Stimulated activated naive CD8-positive, alpha-beta T cell treated with anti-CD3 and anti-CD28 coated beads, Interleukin-15, Interleukin-2, amounts not matched to agents 100 U/mL and 50 U/mL, for 24 hours (primary cell): ENCODE results near the gene MFSD12.
"Not testable (repeated sequence)": the region's sequence is repeated elsewhere in the genome, so short reads cannot be mapped to it uniquely, and the experiment has no call there.

Experiments used
- ATAC-seq: fragments of 150-1000 bp; cut with Tn5 transposase; one replicate; pipeline ENCODE4 v1.10.0; 2021
- DNase-seq: peaks from one replicate; pipeline ENCODE4 v3.0.0; 2021

The MFSD12 gene

DNA sequence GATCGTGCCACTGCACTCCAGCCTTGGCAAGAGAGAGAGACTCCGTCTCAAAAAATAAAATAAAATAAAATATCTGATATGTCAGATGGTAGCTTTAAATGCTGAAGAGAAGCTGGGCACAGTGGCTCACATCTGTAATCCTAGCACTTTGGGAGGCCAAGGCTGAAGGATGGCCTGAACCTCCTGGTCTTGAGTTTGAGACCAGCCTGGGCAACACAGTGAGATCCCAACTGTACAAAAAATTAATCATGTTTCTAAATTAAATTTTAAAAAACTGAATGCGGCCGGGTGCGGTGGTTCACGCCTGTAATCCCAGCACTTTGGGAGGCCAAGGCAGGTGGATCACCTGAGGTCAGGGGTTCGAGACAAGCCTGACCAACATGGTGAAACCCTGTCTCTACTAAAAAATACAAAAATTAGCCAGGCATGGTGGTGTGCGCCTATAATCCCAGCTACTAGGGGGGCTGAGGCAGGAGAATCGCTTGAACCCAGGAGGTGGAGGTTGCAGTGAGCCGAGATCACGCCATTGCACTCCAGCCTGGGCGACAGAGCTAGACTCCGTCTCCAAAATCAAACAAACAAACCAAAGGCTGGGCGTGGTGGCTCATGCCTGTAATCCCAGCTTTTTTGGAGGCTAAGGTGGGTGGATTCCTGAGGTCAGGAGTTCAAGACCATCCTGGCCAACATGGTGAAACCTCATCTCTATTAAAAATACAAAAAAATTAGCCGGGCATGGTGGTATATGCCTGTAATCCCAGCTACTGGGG is 26.8 kb upstream of the MFSD12 start:
- ATAC-seq, DNase-seq: not testable (repeated sequence)

DNA sequence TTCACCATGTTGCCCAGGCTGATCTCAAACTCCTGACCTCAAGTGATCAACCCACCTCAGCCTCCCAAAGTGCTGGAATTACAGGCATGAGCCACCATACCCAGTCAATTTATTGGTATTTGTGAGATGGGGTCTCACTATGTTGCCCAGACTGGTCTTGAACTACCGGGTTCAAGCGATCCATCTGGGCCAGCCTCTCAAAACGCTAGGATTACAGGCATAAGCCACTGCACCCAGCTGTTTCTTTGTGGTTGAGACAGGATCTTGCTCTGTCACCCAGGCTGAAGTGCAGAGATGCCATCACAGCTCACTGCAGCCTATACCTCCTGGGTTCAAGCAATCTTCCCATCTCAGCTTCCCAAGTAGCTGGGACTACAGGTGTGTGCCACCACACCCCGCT is 24.4 kb upstream of the MFSD12 start:
- not testable (repeated sequence) for DNase-seq, ATAC-seq

DNA sequence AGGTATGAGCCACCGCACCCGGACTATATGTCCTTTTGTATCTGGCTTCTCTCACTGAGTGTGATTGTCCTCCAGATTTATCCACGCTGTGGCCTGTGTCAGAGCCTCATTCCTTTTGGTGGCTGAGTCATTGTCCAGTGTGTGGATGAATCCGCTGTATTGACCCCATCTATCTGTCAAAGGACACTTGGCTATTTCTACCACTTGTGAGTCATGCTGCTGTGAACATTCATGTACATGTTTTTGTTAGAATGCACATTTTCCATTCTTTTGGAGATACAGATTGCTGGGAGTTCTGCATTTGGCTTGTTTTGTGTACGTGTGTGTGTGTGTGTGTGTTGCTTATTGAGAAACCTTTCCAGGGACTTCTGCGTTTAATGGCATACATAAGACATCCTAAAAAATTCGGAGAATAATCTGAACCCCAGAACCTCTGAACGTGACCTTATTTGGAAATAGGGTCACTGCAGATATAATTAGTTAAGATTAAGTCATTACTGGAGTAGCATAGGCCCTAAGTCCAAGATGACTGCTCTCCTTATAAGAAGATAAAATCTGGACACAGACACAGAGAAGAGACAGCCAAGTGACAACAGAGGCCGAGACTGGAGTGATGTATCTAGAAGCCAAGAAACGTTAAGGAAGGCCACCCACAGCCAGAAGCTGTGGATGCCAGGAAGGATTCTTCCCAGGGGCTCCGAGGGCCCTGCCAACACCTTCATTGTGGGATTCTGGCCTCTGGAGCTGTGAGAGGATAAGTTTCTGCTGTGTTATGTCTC is 23.0 kb upstream of the MFSD12 start:
- no peak for DNase-seq
- ATAC-seq, result no peak

DNA sequence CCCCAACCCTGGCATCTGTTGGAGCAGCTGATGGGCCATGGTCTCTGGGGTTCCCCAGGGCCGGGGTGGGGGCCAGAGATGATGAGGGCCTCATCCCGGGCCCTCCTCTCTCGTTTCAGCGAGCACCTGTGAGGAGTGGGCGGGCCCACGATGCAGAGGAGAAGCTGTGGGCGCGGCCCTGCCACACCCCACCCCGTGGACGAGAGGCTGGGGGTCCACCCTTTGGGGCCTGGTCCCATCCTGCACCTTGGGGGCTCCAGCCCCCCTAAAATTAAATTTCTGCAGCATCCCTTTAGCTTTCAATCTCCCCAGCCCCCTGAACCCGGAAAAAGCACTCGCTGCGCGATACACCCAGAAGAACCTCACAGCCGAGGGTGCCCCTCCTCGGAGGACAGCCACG is 21.0 kb upstream of the MFSD12 start:
- no peak for DNase-seq
- ATAC-seq, result no peak

DNA sequence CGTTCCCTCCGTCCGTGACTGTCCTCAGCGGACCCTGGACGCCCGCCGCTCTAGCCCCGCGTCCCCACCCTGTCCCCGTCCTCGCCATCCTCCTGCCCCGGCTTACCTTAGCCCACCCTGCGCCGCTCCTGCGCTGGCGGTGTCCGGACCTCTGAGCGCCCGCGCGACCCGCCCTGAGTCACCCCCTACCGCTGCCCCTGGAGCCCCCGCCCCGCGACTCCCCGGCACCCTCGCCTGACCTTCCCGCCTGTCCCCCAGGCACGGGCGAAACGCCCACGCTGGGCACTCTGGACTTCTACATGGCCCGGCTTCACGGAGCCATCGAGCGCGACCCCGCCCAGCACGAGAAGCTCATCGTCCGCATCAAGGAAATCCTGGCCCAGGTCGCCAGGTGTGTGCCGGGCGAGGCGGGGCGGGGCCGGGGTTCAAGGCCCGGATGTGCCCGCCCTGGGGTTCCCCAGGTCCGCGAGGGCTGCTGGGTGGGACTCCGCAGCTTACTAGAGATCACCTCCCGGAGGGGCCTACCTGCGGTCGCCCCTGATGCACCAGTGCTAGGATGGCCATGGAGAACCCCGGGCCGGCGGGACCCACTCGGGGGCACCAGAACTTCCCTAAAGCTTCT is 20.4 kb upstream of the MFSD12 start:
- no peak for DNase-seq
- no peak for ATAC-seq

DNA sequence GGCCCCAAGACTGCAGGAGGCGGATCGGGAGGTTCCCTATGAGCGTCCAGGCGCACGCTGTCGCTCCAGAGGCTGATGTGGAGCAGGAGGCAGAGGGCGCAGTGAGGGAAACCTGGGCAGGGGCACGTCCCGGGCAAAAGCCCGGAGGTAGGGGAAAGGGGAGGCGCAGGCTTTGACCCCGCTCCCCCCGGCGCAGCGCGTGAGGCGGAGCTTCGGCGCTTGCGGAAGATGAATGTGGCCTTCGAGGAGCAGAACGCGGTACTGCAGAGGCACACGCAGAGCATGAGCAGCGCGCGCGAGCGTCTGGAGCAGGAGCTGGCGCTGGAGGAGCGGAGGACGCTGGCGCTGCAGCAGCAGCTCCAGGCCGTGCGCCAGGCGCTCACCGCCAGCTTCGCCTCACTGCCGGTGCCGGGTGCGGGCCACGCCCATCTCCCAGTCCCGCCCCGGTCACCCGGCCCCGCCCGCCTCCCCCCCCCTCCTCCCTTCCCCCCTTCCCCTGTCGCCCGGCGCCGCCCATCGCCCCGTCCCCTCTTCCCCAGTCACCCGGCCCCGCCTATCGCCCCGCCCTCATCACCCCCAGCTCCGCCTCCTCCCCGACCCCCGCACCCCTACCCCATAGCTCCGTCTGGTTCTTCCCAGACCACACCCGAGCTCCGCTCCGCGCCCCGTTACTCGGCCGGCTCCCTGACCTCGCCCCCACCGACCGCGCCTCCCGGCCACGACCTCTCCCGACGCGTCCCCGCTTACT is 19.5 kb upstream of the MFSD12 start:
- ATAC-seq (no peak), DNase-seq (no peak)

DNA sequence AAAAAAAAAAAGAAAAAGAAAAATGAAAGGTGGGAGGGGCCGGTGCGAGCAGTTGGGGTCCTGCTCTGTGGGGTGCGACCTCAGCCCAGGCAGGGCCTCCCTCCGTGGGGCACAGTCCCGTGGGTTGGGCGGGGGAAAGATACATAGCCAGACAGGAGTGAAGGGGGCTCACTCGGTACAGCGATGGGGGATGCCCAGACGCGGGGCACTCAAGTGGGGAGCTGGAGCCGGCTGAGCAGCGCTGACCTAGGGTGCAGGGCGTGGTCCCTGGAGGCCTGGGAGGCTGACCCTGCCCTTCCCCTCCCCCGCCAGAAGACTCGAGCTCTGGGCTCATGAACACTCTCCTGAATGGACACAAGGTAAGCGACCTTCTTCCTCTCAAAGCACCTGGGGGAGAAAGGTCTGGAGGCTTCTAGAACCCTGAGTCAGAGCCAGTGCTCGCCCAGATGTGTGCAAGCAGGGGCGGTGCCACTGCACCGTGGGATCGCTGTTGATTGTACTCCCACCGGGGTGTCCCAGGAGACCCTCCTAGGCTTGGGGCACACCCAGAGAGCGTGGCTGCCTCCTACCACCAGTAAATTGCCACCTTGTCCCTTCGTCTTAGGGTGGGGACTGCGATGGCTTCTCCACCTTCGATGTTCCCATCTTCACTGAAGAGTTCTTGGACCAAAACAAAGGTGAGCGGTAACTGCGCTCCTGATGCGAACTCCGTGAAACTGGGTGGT is 18.7 kb upstream of the MFSD12 start:
- no peak for DNase-seq
- ATAC-seq, result no peak

DNA sequence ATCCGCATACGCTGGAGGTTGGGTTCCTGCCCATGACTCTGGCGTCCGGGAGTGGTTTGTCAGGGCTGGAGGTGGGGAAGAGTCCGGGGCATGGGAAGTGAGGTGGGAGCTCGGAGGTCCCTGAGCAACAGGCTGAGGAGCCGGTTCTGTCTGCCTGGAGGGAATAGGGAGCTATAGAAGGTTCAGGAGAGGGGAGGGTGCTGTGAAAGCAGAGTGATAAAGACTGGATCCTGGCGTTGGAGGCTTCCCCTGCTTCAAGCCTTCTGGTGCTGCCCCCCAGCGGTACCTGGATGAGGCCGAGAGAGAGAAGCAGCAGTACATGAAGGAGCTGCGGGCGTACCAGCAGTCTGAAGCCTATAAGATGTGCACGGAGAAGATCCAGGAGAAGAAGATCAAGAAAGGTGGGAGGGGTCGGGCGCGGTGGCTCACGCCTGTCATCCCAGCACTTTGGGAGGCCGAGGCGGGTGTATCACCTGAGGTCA is 17.9 kb upstream of the MFSD12 start:
- DNase-seq, result no peak
- ATAC-seq, result no peak

DNA sequence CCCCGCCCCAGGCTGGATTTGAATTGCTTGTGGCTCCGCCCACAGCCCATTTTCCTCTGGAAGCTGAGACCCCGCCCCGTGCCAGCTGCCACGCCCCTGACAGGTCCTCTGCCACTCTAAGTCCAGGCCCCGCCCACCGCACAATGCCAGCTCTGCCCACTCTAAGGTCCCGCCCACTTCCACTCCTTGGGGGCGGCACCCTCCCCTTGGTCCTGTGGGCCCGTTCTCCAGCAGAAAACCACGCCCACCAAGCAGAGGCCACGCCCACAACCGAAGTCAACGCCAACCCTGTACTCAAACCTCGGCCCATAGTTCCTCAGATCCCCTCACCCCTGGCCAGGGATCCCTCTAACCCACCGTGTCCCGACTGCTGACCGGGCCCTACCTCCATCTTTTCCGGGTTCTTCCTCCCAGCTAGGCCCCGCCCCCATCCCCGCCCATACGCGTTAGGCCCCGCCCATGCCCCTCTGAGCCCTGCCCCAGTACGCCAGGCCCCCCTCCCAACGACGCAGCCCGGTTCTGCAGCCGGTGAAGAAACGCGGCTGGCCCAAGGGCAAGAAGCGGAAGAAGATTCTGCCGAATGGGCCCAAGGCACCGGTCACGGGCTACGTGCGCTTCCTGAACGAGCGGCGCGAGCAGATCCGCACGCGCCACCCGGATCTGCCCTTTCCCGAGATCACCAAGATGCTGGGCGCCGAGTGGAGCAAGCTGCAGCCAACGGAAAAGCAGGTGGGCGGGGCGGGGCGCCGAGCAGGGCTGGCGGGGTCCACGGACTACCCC is 16.7 kb upstream of the MFSD12 start:
- DNase-seq (peak; percentile 94), ATAC-seq (peak; percentile 20)

DNA sequence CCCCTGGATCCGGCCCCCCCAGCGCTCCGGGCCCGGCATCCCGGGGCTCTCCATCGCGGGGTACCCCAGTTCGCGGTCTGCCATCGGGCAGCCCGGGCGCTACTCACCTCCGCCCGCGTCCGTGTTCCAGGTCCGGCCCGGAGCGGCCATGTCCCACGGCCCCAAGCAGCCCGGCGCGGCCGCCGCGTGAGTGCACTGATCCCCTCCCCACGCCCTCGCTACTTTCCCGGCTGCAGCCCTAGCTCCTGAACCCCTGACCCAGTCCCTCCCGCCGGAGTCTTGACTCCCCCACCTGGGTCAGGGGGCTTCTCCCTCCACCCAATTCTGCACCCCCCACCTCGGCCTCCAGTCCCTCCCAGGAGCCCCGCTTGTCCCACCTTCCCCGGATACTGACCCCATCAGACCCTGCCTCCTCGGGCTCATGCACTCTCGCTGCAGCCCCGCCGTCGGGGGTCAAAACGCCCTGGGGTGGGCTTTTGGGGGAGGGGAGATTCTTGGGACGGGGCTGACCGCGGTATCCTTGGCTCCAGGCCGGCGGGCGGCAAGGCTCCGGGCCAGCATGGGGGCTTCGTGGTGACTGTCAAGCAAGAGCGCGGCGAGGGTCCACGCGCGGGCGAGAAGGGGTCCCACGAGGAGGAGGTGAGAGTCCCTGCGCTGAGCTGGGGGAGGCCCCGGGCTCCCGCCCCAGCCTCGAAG is 15.9 kb upstream of the MFSD12 start:
- DNase-seq (peak; percentile 52), ATAC-seq (no peak)

DNA sequence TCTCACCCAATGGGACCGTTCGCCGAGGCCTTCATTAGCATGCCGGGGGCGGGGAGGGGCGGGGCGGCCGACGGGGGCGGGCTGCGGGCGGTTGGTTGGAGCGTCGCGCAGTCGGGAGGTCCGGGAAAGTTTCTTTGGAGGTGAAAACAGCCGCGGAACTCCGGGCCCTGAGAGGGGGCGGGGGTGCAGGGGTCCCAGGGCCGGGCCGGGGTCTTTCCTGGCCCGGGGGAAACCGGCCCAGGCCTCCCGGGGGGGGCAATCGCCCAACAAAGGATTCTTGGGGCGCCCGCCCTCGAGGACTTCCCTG is 15.4 kb upstream of the MFSD12 start, which contains the start of gene HMG20B:
TSS of gene HMG20B (plus strand) at position 90 of the 307 bp plus-strand sequence. CDS start 366 bp downstream, outside the sequence.
- ATAC-seq, result peak; percentile 0
- DNase-seq, result no peak

DNA sequence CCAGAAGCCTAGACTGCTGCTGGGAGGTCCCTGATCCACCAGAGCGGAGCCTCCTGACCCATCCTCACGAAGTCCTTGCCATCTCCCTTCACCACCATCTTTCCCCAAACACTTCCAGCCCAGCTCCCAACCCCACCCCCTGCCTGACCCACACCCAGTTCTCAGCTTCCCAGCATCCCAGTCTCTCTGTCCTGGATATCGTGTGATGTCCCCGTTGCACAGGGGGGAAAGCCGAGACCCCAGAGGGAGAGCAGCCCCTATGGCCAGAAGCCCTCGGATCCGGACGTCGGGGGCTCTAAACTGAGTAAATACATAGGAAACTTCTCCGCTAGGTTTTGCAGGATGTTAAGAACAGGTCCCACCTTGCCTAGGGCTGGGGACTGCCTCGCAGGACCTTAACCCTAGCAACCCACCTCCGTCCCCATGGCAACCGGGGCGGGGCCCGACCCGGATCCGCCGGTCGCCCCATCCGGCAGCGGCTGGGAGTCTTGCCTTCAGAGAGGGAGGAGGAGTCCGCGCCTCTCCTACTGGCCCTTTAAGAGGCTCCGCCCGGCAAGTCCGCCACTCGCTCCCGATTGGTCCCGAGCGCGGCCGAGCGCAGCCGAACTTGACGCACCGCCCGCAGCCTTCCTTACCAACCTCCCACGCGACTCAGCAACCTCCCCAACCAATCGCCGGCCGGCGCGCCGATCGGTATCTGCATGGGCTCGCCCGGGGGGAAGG is 14.9 kb upstream of the MFSD12 start:
- ATAC-seq, result peak; percentile 95
- peak; percentile 99 for DNase-seq

DNA sequence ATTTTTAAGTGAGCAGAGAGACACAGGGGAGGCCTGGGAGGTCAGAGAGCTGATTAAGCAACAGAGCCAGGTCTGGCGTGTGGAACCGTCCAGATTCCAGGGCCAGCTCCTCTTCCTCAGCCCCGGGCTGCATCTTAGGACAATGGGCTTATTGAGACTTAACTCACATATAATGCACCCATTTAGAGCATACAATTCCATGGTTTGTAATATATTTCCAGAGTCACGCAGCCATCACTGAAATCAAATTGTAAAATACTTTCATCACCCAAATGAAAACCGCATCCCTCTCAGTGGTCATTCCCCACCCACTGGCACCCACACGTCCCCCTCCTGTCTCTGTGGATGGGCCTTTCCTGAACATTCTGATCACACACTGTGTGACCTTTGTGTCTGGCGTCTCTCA is 13.2 kb upstream of the MFSD12 start:
- DNase-seq, result no peak

DNA sequence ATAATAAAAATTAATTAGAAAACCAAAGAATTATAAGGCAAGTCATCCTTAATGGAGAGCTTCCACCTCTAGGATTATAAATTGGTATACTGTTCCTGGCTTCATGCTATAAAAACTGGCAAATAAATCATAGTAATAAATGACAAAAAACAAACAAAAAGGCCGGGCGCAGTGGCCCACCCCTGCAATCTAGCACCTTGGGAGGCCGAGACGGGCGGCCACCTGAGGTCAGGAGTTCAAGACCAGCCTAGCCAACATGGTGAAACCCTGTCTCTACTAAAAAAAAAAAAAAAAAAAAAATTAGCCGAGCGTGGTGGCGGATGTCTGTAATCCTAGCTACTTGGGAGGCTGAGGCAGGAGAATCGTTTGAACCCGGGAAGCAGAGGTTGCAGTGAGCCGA is 12.7 kb upstream of the MFSD12 start:
- not testable (repeated sequence) for ATAC-seq, DNase-seq

More for the DNA sequence above, 13.2 kb upstream of the MFSD12 start:
- ATAC-seq, result no peak

DNA sequence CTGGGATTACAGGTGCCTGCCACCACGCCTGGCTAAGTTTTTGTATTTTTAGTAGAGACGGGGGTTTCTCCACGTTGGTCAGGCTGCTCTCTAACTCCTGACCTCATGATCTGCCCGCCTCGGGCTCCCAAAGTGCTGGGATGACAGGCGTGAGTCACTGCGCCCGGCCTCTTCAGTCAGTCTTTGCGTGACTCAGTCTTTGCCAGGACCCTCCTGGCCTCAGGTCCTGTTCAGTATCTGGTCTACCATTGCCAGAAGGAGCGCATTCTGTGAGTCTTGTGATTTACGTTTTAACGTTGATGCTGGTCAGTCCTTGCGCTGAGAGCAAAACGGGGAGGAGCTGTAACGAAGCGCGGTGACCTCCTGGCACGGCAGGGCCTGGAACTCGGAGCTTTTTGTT is 7.8 kb upstream of the MFSD12 start:
- DNase-seq (no peak), ATAC-seq (no peak)

DNA sequence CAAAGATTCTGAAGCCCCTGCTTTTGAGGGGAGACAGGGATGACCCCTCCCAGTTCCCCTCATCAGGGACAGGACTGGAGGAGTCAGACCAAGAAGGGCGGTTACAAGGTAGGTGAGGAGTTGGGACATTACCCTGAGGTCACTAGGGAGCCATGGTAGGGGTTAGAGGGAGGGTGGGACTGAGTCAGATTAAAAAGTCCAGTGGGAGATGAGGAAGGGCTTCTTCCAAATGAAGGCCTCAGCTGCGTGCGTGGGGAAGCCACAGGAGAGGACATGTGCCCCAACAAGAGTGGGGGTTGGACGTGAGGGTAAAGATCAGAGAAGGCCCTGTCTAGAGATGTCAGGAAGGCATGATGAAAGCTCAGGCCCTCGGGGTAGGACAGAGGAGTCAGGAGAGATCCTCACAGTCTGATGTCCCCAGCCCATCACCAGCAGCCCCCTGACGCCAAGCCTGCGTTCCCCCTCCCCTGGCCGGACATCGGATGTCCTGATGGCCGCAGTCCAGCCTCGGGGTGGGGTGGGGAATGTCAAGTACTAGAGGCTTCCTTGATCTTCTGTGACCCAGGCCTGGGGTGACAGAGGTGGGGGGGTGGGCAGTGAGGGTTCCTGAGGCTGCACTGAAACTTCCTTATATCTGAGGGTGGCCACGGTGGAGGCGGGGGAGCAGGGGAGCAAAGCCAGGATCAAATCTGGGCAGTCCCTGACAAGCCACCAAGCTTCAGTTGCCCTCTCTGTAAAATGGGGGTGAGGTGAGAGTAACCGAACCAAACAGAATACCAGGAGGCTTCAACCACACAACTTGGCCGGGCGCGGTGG is 6.5 kb upstream of the MFSD12 start:
- DNase-seq (no peak), ATAC-seq (no peak)

DNA sequence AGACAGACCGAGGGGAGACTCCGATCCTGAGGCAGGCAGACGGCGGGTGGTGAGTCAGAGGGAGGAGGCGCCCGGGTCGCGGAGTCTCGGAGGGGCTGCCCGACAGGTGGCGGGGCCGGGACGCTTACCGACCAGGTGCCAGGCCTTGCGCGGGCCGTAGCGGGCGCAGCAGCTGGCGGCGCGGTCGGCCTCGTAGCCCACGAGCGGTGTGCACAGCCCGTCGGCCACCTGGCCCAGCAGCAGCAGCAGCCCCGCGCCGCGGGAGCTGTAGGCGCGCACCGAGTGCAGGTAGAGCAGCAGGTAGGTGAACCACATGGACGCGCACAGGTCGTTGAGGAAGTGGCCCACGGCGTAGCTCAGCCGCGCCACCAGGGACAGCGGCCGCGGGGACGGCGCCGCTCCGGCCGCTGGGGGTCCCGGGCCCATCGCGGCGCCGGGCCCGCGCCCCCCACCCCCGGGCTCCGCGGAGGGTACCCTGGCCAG is 367 bp downstream of the MFSD12 start:
- ATAC-seq, result peak; percentile 42
- DNase-seq, result peak; percentile 81

DNA sequence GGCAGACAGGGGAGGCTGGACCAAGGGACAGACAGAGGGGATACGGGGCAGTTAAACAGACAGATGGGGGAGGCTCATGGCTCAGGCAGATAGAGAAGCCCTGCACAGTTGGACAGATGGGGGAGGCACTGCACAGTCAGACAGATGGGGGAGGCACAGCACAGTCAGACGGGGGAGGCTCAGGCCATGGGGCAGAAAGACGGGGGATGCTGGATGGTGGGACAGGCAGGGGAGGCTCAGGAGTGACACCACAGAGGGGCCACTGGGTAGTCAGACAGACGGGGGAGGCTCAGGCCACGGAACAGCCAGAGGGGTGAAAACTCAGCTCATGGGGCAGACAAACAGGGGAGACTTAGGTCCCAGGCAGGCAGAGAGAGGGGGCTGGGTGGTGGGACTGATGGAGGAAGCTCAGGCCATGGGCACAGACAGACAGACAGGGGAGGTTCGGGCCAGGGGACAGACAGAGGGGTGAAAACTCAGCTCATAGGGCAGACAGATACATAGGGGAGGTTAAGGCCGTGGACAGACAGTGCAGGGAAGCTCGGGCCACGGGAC is 886 bp downstream of the MFSD12 start:
- DNase-seq (peak; percentile 27), ATAC-seq (no peak)
